Trophoblast cell (in vitro differentiated cells and primary cell): ENCODE measurements around the gene CAP1.

ENCODE experiments used
- DNase-seq, 2 donors: peaks; one replicate each; pipeline ENCODE4 v3.0.0-alpha.2; 2016
- H2AFZ ChIP-seq: 2 replicates; pipeline ENCODE4 v1.6.1; 2013; ENCODE audit warnings: low read length, moderate library complexity, mild to moderate bottlenecking; ENCODE audit not compliant: insufficient read depth, poor library complexity
- H2AK5ac ChIP-seq: 2 replicates; pipeline ENCODE4 v1.6.1; 2013; ENCODE audit warnings: mild to moderate bottlenecking, low read length
- H2BK120ac ChIP-seq: 2 replicates; pipeline ENCODE4 v1.6.1; 2013; ENCODE audit warnings: low read length, mild to moderate bottlenecking, moderate library complexity; ENCODE audit not compliant: insufficient read depth, poor library complexity
- H2BK12ac ChIP-seq: 2 replicates; pipeline ENCODE4 v1.6.1; 2013; ENCODE audit warnings: mild to moderate bottlenecking, low read length, moderate library complexity
- H2BK5ac ChIP-seq: 2 replicates; pipeline ENCODE4 v1.6.1; 2013; ENCODE audit warnings: low read length, low read depth, moderate library complexity, mild to moderate bottlenecking; ENCODE audit not compliant: poor library complexity
- H3K14ac ChIP-seq: 2 replicates; pipeline ENCODE4 v1.6.1; 2013; ENCODE audit warnings: mild to moderate bottlenecking, low read length
- H3K18ac ChIP-seq: 2 replicates; pipeline ENCODE4 v1.6.1; 2013; ENCODE audit warnings: mild to moderate bottlenecking, low read length
- H3K23ac ChIP-seq: 2 replicates; pipeline ENCODE4 v1.6.1; 2013; ENCODE audit warnings: low read length
- H3K27ac ChIP-seq: 2 replicates; pipeline ENCODE4 v1.5.1; 2013; ENCODE audit warnings: low read depth, mild to moderate bottlenecking, inconsistent platforms, low read length, moderate library complexity
- H3K27me3 ChIP-seq: 2 replicates; pipeline ENCODE4 v1.6.1; 2013; ENCODE audit warnings: inconsistent platforms, mild to moderate bottlenecking, low read length, moderate library complexity; ENCODE audit not compliant: insufficient read depth
- H3K36me3 ChIP-seq, 2 experiments: 1 replicate in 1 of 2; 2 replicates in 1 of 2; pipeline ENCODE4 v1.6.1; 2013; ENCODE audit warnings: low read length in 2 of 2, mild to moderate bottlenecking in 2 of 2, moderate library complexity in 1 of 2; ENCODE audit not compliant: insufficient read depth in 2 of 2, control insufficient read depth in 1 of 2
- H3K4ac ChIP-seq: 2 replicates; pipeline ENCODE4 v1.6.1; 2013; ENCODE audit warnings: low read depth, mild to moderate bottlenecking, low read length, moderate library complexity
- H3K4me1 ChIP-seq, 2 experiments: 1 replicate in 1 of 2; 2 replicates in 1 of 2; pipeline ENCODE4 v1.6.1; 2013; ENCODE audit warnings: low read length in 2 of 2, mild to moderate bottlenecking in 2 of 2, moderate library complexity in 1 of 2; ENCODE audit not compliant: insufficient read depth in 2 of 2, control insufficient read depth in 1 of 2
- H3K4me2 ChIP-seq: 2 replicates; pipeline ENCODE4 v1.6.1; 2013; ENCODE audit warnings: inconsistent platforms, mild to moderate bottlenecking, low read length, moderate library complexity
- H3K4me3 ChIP-seq: 2 replicates; pipeline ENCODE4 v1.5.1; 2013; ENCODE audit warnings: mild to moderate bottlenecking, low read depth, low read length, inconsistent platforms
- H3K79me1 ChIP-seq: one replicate; pipeline ENCODE4 v1.6.1; 2013; ENCODE audit warnings: low read length
- H3K79me2 ChIP-seq: 2 replicates; pipeline ENCODE4 v1.6.1; 2013; ENCODE audit warnings: low read length, mild to moderate bottlenecking; ENCODE audit not compliant: control insufficient read depth, insufficient read depth, poor library complexity
- H3K9ac ChIP-seq: 2 replicates; pipeline ENCODE4 v1.6.1; 2013; ENCODE audit warnings: mild to moderate bottlenecking, low read length
- H3K9me3 ChIP-seq: 2 replicates; pipeline ENCODE4 v1.6.1; 2013; ENCODE audit warnings: low read depth, mild to moderate bottlenecking, control low read depth, inconsistent platforms, low read length; ENCODE audit not compliant: insufficient read depth
- H4K12ac ChIP-seq: 2 replicates; pipeline ENCODE4 v1.6.1; 2013; ENCODE audit warnings: low read depth, mild to moderate bottlenecking, low read length, moderate library complexity
- H4K8ac ChIP-seq: 2 replicates; pipeline ENCODE4 v1.6.1; 2013; ENCODE audit warnings: low read depth, mild to moderate bottlenecking, low read length, moderate library complexity
- H4K91ac ChIP-seq: one replicate; pipeline ENCODE4 v1.6.1; 2013; ENCODE audit warnings: low read depth, mild to moderate bottlenecking, low read length, moderate library complexity
- WGBS: extraction: QIAGEN DNeasy Blood & Tissue Kit; methylation state at CpG from one replicate; pipeline ENCODE4 v1.1.7; 2013; ENCODE audit warnings: missing lambda C conversion rate; ENCODE audit not compliant: insufficient read length, insufficient coverage; ENCODE audit errors: extremely low coverage; 5-methylcytosine and 5-hydroxymethylcytosine counted together

The CAP1 gene

DNA sequence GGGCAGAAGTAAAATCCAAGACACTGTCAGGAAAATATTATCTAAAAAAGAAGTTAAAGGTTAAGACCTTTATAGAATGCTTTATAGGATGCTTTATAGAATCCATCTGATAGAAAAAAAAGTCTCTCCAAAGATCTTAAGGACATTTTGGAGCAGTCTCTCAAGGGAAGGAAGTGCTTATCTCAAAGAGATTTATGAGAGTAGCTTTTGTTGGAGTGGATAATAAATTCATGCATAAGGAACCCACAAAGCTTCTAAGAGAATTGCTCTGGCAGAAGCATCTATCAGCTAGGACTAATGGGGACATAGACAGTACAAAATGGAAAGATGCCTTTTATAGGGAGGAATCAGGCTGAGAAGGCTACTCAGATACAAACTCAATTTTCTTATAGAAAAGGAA lies 12.9 kb upstream of the CAP1 start:
- no peak overlapping the region for H3K18ac ChIP-seq
- H4K12ac ChIP-seq: no peak overlapping the region
- H2BK120ac ChIP-seq: no peak overlapping the region
- H3K27me3 ChIP-seq: no peaks in the 10 kb centered on the region
- no peak overlapping the region for H3K14ac ChIP-seq
- no peak overlapping the region for H3K4me3 ChIP-seq
- H3K23ac ChIP-seq: no peak overlapping the region
- no peak overlapping the region for H4K91ac ChIP-seq
- no peaks in the 10 kb centered on the region for H3K79me1 ChIP-seq
- H2AK5ac ChIP-seq: no peak overlapping the region
- no peak overlapping the region for H2BK5ac ChIP-seq
- H3K9me3 ChIP-seq: peaks cover 1% of the 10 kb centered on the region
- DNase-seq: no peak
- no peak overlapping the region for H4K8ac ChIP-seq
- H3K4ac ChIP-seq: no peak overlapping the region
- no peaks in the 10 kb centered on the region for H3K4me1 ChIP-seq
- H3K27ac ChIP-seq: no peak overlapping the region
- H2AFZ ChIP-seq: no peak overlapping the region
- no peak overlapping the region for H2BK12ac ChIP-seq
- H3K36me3 ChIP-seq: no peaks in the 10 kb centered on the region
- H3K79me2 ChIP-seq: peaks cover 2% of the 10 kb centered on the region
- H3K4me2 ChIP-seq: no peak overlapping the region
- H3K9ac ChIP-seq: no peak overlapping the region

DNA sequence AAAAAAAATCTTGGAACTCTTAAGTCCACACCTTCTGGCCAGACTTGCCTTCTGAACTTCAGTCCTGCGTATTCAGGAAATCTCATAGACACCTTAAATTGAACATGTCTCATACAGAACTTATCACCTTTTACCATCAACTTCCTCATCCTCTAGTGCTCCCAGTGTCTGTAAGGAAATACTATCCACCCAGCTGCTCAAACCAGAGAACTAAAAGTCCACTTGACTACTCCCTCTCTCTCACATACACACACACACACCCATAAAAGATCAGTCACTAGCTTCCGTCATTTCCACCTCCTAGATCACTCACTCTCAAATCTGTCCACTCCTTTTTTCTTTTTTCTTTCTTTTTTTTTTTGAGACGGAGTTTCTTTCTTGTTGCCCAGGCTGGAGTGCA lies 10.9 kb upstream of the CAP1 start:
- no peak for DNase-seq
- no peak overlapping the region for H2BK5ac ChIP-seq
- H3K18ac ChIP-seq: no peak overlapping the region
- no peaks in the 10 kb centered on the region for H3K4me1 ChIP-seq
- H3K9me3 ChIP-seq: peaks cover 1% of the 10 kb centered on the region
- H2BK120ac ChIP-seq: no peak overlapping the region
- no peak overlapping the region for H3K14ac ChIP-seq
- no peak overlapping the region for H4K12ac ChIP-seq
- no peak overlapping the region for H3K4me3 ChIP-seq
- H2BK12ac ChIP-seq: no peak overlapping the region
- no CpG with 5 or more reads among the region's 3 CpGs for WGBS
- no peak overlapping the region for H3K4me2 ChIP-seq
- H4K8ac ChIP-seq: no peak overlapping the region
- H3K79me2 ChIP-seq: peaks cover 2% of the 10 kb centered on the region
- H3K36me3 ChIP-seq: no peaks in the 10 kb centered on the region
- no peaks in the 10 kb centered on the region for H3K27me3 ChIP-seq
- H3K4ac ChIP-seq: no peak overlapping the region
- no peak overlapping the region for H2AFZ ChIP-seq
- no peaks in the 10 kb centered on the region for H3K79me1 ChIP-seq
- H2AK5ac ChIP-seq: no peak overlapping the region
- no peak overlapping the region for H4K91ac ChIP-seq
- H3K9ac ChIP-seq: no peak overlapping the region
- no peak overlapping the region for H3K23ac ChIP-seq
- H3K27ac ChIP-seq: no peak overlapping the region

DNA sequence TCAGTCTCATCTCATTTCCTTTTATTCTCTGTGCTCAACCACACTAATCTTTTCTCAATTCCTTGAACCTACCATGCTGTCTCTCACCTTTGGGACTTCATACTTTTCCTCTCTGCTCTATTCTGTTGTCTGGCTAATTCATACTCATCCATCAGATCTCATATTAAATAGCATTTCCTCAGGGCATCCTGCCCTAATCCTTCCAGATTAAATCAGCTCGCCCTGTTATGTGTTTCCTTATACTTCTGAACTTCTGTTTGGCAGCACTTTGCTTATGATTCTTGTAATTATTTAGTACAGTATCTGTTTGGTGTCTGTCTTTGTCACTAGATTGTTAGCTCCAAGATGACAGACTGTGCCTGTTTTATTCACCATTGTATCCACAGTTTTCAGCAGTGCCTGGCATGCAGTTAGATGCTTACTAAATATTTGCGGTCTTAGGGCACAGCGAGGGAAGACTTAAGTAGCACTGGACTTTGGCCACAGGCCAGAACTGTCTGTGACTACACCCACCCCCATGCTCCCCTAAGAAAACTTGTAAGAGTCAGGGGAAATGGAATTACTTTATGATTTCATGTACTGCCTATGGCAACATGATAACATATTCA lies 9.9 kb upstream of the CAP1 start:
- Histone ChIP-seq H3K23ac (no peak overlapping the region), H2BK12ac (no peak overlapping the region), H3K27me3 (no peaks in the 10 kb centered on the region), H4K91ac (no peak overlapping the region), H3K9ac (no peak overlapping the region), H3K4me2 (no peak overlapping the region), H3K27ac (no peak overlapping the region), H3K9me3 (peaks cover 1% of the 10 kb centered on the region), H2BK5ac (no peak overlapping the region), H3K4me3 (no peak overlapping the region), H3K14ac (no peak overlapping the region), H3K36me3 (no peaks in the 10 kb centered on the region), H2BK120ac (no peak overlapping the region), H3K4me1 (no peaks in the 10 kb centered on the region), H4K12ac (no peak overlapping the region), H4K8ac (no peak overlapping the region), H2AK5ac (no peak overlapping the region), H3K79me1 (no peaks in the 10 kb centered on the region), H3K79me2 (peaks cover 2% of the 10 kb centered on the region), H3K18ac (no peak overlapping the region), H2AFZ (no peak overlapping the region), H3K4ac (no peak overlapping the region)
- no CpG with 5 or more reads among the region's 3 CpGs for WGBS
- no peak for DNase-seq

DNA sequence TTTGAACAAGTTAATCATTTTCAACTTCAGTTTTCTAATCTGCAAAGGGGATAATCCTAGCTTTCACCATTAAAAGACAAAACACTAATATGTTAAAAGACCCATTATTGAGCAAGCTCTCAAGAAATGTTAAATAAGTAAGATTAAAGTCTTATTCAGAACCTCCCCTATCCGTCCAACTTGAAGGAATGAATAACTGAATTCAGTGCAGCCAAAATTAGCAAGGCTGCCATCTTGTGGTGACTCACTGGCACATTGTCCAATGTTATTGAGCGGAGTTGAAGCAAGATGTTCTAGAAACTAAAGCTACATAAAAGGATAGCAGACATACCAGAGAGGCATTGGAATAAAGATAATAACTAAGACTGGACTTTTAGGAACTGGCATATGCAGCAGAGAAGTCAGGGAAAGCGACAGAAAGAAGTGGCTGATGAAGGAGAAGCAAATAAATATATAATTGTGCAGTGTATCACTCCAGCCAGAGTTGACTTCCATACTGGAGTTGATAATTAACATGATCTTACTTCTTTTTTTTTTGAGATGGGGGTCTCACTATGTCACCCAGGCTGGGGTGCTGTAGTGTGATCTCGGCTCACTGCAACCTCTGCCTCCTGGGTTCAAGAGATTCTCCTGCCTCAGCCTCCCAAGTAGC lies 8.2 kb upstream of the CAP1 start:
- Histone ChIP-seq H3K4me2 (no peak overlapping the region), H3K9ac (no peak overlapping the region), H3K4me3 (no peak overlapping the region), H2BK5ac (no peak overlapping the region), H3K18ac (no peak overlapping the region), H2BK12ac (no peak overlapping the region), H2AK5ac (no peak overlapping the region), H3K27ac (no peak overlapping the region), H3K9me3 (no peaks in the 10 kb centered on the region), H3K79me1 (no peaks in the 10 kb centered on the region), H4K91ac (no peak overlapping the region), H3K79me2 (peaks cover 2% of the 10 kb centered on the region), H2BK120ac (no peak overlapping the region), H3K14ac (no peak overlapping the region), H3K36me3 (no peaks in the 10 kb centered on the region), H3K4me1 (no peaks in the 10 kb centered on the region), H3K4ac (no peak overlapping the region), H4K12ac (no peak overlapping the region), H3K27me3 (no peaks in the 10 kb centered on the region), H3K23ac (no peak overlapping the region), H2AFZ (no peak overlapping the region), H4K8ac (no peak overlapping the region)
- DNase-seq: peak; percentile 55 to 83
- WGBS: no CpG with 5 or more reads among the region's 4 CpGs
